HG03039 (cell line): ENCODE data around the gene CHST11.
"Not testable (repeated sequence)": the region's sequence is repeated elsewhere in the genome, so short reads cannot be mapped to it uniquely, and the experiment has no call there.

ENCODE experiments used
- ATAC-seq: cut with Tn5 transposase; IDR thresholded peaks from one replicate; pipeline ENCODE4 v1.9.1; 2021; ENCODE audit warnings: mild to moderate bottlenecking, moderate library complexity; ENCODE audit not compliant: unreplicated experiment

CHST11 gene

GRCh38 chr12:104729610-104730446 lies 273.1 kb downstream of the CHST11 start:
- no peak for ATAC-seq

DNA sequence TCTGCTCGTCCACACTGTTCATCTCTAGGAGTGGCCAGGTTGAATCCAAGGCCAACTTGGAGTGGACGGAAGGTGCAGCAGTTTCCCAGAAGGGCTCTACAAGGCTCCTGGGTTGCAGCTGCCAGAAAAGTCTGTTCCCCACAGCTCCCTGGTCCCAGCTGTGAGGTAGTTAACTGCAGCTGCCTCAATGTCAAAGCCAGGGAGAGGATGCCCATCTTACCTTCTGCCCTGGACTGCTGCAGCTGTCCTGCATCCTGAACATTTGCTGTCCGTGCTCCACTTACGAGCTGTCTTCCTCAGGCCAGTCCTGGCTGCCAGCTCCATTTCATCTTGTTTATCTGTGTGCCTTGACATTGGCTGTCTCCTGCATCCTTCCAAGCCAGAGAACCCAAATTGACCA lies 274.0 kb downstream of the CHST11 start:
- ATAC-seq = no peak

- no peak for ATAC-seq
Observed at GRCh38 chr12:104733717-104734175, 277.0 kb downstream of the CHST11 start.

- no peak for ATAC-seq
Observed at GRCh38 chr12:104734541-104735095, 277.9 kb downstream of the CHST11 start.

DNA sequence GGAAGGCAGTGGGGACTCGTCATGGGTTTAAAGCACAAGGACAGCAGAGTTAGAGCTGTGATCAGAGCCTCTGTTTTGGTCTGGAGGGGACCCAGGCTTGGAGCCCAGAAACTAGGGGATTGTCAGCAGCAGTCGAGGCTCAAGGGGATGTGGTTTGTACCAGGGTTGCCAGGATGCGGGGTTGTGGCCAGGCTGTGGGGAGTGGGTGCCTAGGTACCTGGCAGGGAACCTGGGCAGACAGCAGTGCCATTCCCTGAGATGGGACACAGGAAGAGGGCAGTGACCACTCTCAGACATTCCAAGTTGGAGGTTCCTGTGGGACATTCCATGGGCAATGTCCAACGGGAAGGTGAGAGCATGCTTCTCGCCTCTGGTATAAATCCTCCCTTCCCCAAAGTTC lies 279.1 kb downstream of the CHST11 start:
- ATAC-seq = no peak

- no peak for ATAC-seq
Observed at GRCh38 chr12:104736307-104736706, 279.6 kb downstream of the CHST11 start.

DNA sequence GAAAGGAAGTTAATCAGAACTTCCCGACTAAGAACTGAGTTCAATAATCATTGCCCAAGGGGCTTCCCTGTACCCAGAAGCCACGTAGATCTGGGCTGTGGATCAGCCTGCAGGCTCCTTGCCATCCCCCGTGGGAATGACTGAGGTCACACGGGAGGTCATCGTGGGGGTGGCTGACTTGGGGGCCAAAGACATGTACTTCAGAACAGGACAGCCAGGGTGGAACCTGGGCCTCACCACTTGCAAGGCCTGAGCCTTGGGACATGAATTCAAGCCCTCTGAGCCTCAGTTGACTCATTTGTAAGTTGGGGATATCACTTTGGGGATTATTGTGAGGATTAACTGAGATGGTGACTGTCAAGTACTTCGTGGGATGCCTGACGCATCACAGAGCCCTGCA lies 280.4 kb downstream of the CHST11 start:
- ATAC-seq = no peak

DNA sequence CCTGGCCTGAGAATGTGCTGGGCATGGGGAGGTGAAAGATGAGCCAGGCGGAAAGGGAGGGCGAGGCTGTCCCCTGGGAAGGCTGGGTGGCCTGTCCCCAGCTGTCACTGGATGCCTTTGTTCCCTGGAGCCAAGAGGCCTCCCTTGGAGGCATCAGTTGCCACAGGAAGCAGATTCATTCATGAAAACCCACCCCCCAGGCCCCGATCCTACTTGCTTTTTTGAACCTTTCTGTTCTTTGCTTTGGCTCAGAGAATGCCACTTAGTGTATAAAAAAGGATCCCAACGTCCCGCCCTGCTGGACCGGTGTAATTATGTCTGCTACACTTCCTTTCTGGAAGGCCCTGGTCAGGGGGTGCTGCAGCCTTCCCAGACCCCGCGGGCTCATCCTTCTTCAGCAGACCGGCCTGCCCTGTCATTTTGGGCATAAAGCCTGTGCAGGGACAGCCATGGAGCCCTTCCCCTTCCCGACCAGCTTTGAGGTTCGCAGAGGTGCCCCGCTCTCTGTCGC lies 281.1 kb downstream of the CHST11 start:
- no peak for ATAC-seq

GRCh38 chr12:104738331-104738730 lies 281.6 kb downstream of the CHST11 start:
- ATAC-seq = no peak

- no peak for ATAC-seq
Observed at GRCh38 chr12:104738776-104739642, 282.3 kb downstream of the CHST11 start.

GRCh38 chr12:104740668-104741067 lies 283.9 kb downstream of the CHST11 start:
- peak; percentile 53 for ATAC-seq

DNA sequence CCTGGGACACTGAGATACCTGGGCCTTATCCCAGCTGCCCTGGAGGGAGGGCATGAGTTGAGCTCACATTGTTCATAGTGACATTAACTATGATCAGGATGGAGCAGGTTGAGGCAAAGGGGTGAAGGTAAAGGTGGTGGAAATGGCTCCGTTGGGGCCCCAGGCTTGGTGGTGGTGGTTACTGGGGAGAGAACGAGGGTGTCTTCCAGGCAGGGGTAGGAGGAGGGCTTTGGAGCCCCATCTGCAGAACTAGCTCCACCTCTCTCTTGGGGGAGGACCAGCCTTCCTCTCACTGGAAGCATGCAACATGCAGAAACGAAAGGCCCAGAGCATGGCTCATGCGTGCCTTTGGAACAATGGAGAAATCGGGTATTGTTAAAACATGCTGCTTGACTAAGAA lies 284.3 kb downstream of the CHST11 start:
- ATAC-seq = peak; percentile 18

DNA sequence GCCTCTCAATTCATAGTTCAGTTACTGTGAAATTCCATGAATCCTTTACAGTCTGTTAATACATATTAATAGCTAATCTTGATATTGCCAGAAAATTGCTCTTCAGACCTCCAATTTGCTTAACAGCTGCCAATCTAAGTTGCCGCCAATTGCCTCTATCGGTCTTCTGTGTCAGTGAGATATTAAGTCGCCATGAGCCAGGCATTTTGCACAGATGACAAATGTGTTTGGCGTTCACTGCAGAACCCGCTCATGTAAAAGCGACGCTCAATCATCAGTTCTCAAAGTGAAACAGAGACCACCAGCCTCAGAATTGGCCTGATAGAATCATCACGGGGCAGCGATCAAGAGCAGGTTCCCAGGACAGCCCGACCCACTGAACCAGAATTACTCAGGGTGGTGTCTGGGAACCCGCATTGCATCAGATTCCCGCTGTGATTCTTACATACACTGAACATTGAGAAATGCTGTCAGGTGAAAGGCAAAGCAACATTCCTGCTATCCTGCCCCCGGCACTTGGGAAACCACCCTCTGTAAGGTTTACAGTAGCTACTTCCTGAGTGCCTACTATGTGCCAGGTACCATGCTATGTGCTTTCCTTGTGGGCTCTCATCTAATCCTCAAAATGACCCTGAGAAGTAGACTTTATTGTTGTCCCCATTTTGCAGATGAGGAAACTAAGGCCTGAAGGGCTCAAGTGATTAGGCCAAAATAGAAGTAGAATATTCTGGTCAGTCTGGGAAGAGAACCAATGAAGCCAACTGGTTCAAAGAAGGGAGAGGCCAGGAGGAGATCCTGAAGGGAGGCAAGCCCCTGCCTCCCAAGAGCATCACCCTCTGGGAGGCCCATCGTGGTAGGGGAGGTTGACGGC lies 285.0 kb downstream of the CHST11 start:
- ATAC-seq = no peak

GRCh38 chr12:104742551-104743201 lies 285.9 kb downstream of the CHST11 start:
- ATAC-seq = no peak

DNA sequence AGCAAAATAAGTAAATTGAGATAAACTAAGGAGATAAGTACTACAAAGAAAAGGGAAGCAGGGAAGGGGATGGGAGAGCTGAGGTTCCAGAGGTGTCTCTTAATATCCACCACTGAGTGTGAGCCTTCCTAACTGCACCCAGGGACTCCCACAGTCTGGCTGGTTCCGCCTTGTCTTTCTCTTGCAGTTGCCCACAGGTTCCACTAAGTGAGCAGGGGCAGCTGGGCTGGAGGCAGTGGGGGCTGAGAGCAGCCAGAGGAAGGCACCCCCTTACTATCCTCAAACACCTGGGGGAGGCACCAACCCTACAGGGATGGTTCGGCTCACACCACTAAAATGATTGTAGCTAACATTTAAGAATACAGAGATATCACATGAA lies 286.4 kb downstream of the CHST11 start:
- no peak for ATAC-seq

DNA sequence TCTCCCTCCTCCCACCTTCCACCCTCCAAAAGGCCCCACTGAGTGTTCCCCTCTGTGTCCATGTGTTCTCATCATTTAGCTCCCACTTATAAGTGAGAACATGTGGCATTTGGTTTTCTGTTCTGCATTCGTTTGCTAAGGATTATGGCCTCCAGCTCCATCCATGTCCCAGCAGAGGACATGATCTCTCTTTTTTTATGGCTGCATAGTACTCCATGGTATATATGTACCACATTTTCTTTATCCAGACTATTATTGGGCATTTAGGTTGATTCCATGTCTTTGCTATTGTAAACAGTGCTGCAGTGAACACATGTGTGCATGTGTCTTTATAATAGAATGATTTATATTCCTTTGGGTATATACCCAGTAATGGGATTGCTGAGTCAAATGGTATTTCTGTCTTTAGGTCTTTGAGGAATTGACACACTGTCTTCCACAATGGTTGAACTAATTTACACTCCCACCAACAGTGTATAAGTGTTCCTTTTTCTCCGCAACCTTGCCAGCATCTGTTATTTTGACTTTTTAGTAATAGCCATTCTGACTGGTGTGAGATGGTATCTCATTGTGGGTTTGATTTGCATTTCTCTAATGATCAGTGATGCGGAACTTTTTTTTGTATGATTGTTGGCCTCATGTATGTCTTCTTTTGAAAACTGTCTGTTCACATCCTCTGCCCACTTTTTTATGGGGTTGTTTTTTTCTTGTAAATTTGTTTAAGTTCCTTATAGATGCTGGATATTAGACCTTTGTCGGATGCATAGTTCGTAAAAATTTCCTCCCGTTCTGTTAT lies 287.2 kb downstream of the CHST11 start:
- ATAC-seq = not testable (repeated sequence)

- no peak for ATAC-seq
Observed at GRCh38 chr12:104746467-104747088, 289.8 kb downstream of the CHST11 start.

GRCh38 chr12:104747330-104747729 lies 290.6 kb downstream of the CHST11 start:
- no peak for ATAC-seq

- ATAC-seq = no peak
Observed at GRCh38 chr12:104747955-104748354, 291.2 kb downstream of the CHST11 start.
